Measurements from ENCODE around the gene CIB2.

- TF ChIP-seq CEBPB (IDR thresholded peaks at IDR 0.05): no peak
- no peak for TF ChIP-seq RFX5 (IDR thresholded peaks at IDR 0.05)
- TF ChIP-seq JUNB (IDR thresholded peaks at IDR 0.05): no peak
- TF ChIP-seq, protein P1, sequence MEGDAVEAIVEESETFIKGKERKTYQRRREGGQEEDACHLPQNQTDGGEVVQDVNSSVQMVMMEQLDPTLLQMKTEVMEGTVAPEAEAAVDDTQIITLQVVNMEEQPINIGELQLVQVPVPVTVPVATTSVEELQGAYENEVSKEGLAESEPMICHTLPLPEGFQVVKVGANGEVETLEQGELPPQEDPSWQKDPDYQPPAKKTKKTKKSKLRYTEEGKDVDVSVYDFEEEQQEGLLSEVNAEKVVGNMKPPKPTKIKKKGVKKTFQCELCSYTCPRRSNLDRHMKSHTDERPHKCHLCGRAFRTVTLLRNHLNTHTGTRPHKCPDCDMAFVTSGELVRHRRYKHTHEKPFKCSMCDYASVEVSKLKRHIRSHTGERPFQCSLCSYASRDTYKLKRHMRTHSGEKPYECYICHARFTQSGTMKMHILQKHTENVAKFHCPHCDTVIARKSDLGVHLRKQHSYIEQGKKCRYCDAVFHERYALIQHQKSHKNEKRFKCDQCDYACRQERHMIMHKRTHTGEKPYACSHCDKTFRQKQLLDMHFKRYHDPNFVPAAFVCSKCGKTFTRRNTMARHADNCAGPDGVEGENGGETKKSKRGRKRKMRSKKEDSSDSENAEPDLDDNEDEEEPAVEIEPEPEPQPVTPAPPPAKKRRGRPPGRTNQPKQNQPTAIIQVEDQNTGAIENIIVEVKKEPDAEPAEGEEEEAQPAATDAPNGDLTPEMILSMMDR (IDR thresholded peaks at IDR 0.05): no peak
- no peak for TF ChIP-seq ZC3H11A (IDR thresholded peaks at IDR 0.05)
- TF ChIP-seq, protein P2, sequence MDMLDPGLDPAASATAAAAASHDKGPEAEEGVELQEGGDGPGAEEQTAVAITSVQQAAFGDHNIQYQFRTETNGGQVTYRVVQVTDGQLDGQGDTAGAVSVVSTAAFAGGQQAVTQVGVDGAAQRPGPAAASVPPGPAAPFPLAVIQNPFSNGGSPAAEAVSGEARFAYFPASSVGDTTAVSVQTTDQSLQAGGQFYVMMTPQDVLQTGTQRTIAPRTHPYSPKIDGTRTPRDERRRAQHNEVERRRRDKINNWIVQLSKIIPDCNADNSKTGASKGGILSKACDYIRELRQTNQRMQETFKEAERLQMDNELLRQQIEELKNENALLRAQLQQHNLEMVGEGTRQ (IDR thresholded peaks at IDR 0.05): no peak
- TF ChIP-seq, protein P3, sequence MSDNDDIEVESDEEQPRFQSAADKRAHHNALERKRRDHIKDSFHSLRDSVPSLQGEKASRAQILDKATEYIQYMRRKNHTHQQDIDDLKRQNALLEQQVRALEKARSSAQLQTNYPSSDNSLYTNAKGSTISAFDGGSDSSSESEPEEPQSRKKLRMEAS (IDR thresholded peaks at IDR 0.05): no peak
- no peak for TF ChIP-seq MAFK (IDR thresholded peaks at IDR 0.05; ENCODE audit: partially characterized antibody)
- TF ChIP-seq HDAC2 (IDR thresholded peaks at IDR 0.05): no peak
- TF ChIP-seq, protein P4, sequence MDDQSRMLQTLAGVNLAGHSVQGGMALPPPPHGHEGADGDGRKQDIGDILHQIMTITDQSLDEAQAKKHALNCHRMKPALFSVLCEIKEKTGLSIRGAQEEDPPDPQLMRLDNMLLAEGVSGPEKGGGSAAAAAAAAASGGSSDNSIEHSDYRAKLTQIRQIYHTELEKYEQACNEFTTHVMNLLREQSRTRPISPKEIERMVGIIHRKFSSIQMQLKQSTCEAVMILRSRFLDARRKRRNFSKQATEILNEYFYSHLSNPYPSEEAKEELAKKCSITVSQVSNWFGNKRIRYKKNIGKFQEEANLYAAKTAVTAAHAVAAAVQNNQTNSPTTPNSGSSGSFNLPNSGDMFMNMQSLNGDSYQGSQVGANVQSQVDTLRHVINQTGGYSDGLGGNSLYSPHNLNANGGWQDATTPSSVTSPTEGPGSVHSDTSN (IDR thresholded peaks at IDR 0.05): no peak
- no peak for TF ChIP-seq MYC (IDR thresholded peaks at IDR 0.05; ENCODE audit: borderline replicate concordance, low read length)
Measured at GRCh38 chr15:78110916-78111475, 20.2 kb downstream of the CIB2 start.

Measured in A549 (cell line).